ENCODE results near the gene DNTT.

The DNTT gene

GRCh38 chr10:96304230-96304629 is at the start of gene DNTT:
Gene DNTT, plus strand, starts transcription at chr10:96304434. Its CDS starts 64 bp downstream, at chr10:96304498.
- no peak for DNase-seq

GRCh38 chr10:96254976-96255375 is 49.3 kb upstream of the DNTT start:
- no peak for DNase-seq

GRCh38 chr10:96255549-96256333 is 48.5 kb upstream of the DNTT start:
- DNase-seq = no peak

GRCh38 chr10:96257944-96258343 is 46.3 kb upstream of the DNTT start:
- DNase-seq = peak; percentile 83

GRCh38 chr10:96259150-96259549 is 45.1 kb upstream of the DNTT start:
- no peak for DNase-seq

GRCh38 chr10:96260014-96260413 is 44.2 kb upstream of the DNTT start:
- DNase-seq = peak; percentile 29

GRCh38 chr10:96261132-96261531 is 43.1 kb upstream of the DNTT start:
- no peak for DNase-seq

GRCh38 chr10:96261930-96262329 is 42.3 kb upstream of the DNTT start:
- no peak for DNase-seq

- DNase-seq = no peak
These were observed 41.1 kb upstream of the DNTT start for GRCh38 chr10:96263176-96263575.

GRCh38 chr10:96263669-96264068 is 40.6 kb upstream of the DNTT start:
- DNase-seq = no peak

- no peak for DNase-seq
These were observed 39.3 kb upstream of the DNTT start for GRCh38 chr10:96264938-96265337.

- DNase-seq = no peak
These were observed 38.0 kb upstream of the DNTT start for GRCh38 chr10:96266118-96266770.

- DNase-seq = no peak
These were observed 37.0 kb upstream of the DNTT start for GRCh38 chr10:96267234-96267705.

- no peak for DNase-seq
These were observed 35.8 kb upstream of the DNTT start for GRCh38 chr10:96268341-96268909.

- no peak for DNase-seq
These were observed 34.6 kb upstream of the DNTT start for GRCh38 chr10:96269438-96270300.

GRCh38 chr10:96270571-96270970 is 33.7 kb upstream of the DNTT start:
- DNase-seq = peak; percentile 87

GRCh38 chr10:96271016-96271815 is 33.0 kb upstream of the DNTT start, which contains the start of gene BLNK:
Gene BLNK, minus strand, starts transcription at chr10:96271569. Its CDS starts 171 bp downstream, at chr10:96271398.
- DNase-seq = peak; percentile 95

GRCh38 chr10:96272316-96273280 is 31.6 kb upstream of the DNTT start:
- DNase-seq = no peak

- no peak for DNase-seq
These were observed 28.4 kb upstream of the DNTT start for GRCh38 chr10:96275685-96276418.

- DNase-seq = no peak
These were observed 27.8 kb upstream of the DNTT start for GRCh38 chr10:96276426-96276825.
